Measurements from ENCODE around the gene ERMAP.
"Not testable (repeated sequence)": the region's sequence is repeated elsewhere in the genome, so short reads cannot be mapped to it uniquely, and the experiment has no call there.

Gene ERMAP

GRCh38 chr1:42845193-42845592 is 28.3 kb downstream of the ERMAP start:
- DNase-seq: no peak

GRCh38 chr1:42845866-42846256 is 28.9 kb downstream of the ERMAP start:
- DNase-seq: no peak

GRCh38 chr1:42846257-42847110 is 29.6 kb downstream of the ERMAP start, which contains the start of gene ZNF691:
Gene ZNF691 (plus strand): TSS chr1:42846613. CDS start chr1:42849659, 3,046 bp downstream.
- peak; percentile 94 for DNase-seq

GRCh38 chr1:42847111-42847595 is 30.2 kb downstream of the ERMAP start:
- no peak for DNase-seq

GRCh38 chr1:42847721-42848460 is 31.0 kb downstream of the ERMAP start:
- no peak for DNase-seq

- DNase-seq: no peak
These were observed 32.1 kb downstream of the ERMAP start for GRCh38 chr1:42848823-42849537.

- no peak for DNase-seq
These were observed 33.0 kb downstream of the ERMAP start for GRCh38 chr1:42849944-42850343.

GRCh38 chr1:42851420-42851819 is 34.5 kb downstream of the ERMAP start:
- DNase-seq: no peak

GRCh38 chr1:42851960-42852607 is 35.2 kb downstream of the ERMAP start:
- DNase-seq: no peak

- DNase-seq: no peak
These were observed 35.7 kb downstream of the ERMAP start for GRCh38 chr1:42852608-42852980.

- no peak for DNase-seq
These were observed 36.4 kb downstream of the ERMAP start for GRCh38 chr1:42853116-42853884.

- not testable (repeated sequence) for DNase-seq
These were observed 39.6 kb downstream of the ERMAP start for GRCh38 chr1:42856554-42856953.

- DNase-seq: not testable (repeated sequence)
These were observed 42.4 kb downstream of the ERMAP start for GRCh38 chr1:42859366-42859765.

- no peak for DNase-seq
These were observed 43.6 kb downstream of the ERMAP start for GRCh38 chr1:42860339-42861013.

- no peak for DNase-seq
These were observed 44.1 kb downstream of the ERMAP start for GRCh38 chr1:42861014-42861399.

- no peak for DNase-seq
These were observed 49.6 kb downstream of the ERMAP start for GRCh38 chr1:42866549-42866948.

GRCh38 chr1:42868466-42868865 is 51.5 kb downstream of the ERMAP start:
- not testable (repeated sequence) for DNase-seq

GRCh38 chr1:42869254-42869653 is 52.3 kb downstream of the ERMAP start:
- DNase-seq: not testable (repeated sequence)

- DNase-seq: not testable (repeated sequence)
These were observed 52.8 kb downstream of the ERMAP start for GRCh38 chr1:42869751-42870150.

GRCh38 chr1:42873108-42873507 is 56.2 kb downstream of the ERMAP start:
- DNase-seq: not testable (repeated sequence)

GRCh38 chr1:42873670-42874069 is 56.7 kb downstream of the ERMAP start:
- DNase-seq: no peak
